Measurements from ENCODE around the gene HUNK. TPM values are rescaled to one million over a fixed set of nuclear protein-coding genes. Genes with fewer than 3 reads are reported as not detected.
A peak's percentile ranks its signal among the peaks of the same experiment; 100 is the strongest.

The HUNK gene
- total and polyA plus RNA-seq, 2 donors from 2014 or later, result 2.7 to 17.2 TPM

DNA sequence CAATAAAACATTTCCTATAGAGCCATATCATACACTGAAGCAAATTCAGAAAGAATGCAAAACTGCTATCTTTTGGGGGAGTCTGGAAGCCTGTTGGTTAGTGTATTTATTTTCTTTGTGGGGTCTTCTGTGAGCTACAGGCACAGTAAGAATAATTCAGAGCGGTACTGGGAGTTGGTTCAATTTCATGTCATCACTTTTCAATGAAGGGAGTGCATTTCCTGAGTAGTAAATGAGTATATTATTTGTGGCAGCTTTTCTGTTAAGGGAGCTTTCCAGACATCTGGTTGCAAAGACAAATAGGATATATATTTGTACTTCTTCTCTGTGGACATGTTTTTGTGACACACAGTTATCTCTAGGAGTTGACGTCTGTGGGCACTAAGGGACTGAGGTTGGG, 130.6 kb downstream of the HUNK start:
- Histone ChIP-seq H3K4me3 (ENCODE audit: low read length in 3 of 3) (no peak overlapping the region), H3K27ac (ENCODE audit: low read depth in 2 of 2, low read length in 2 of 2) (no peak overlapping the region), H3K27me3 (ENCODE audit: control insufficient read depth, insufficient read depth, low read length) (no peaks in the 10 kb centered on the region), H3K4me1 (ENCODE audit: control insufficient read depth in 2 of 3, insufficient read depth in 2 of 3, low read depth in 1 of 3, low read length in 3 of 3) (no peaks in the 10 kb centered on the region), H3K9ac (ENCODE audit: low read length in 3 of 3) (no peak overlapping the region), H3K36me3 (ENCODE audit: control insufficient read depth in 2 of 3, insufficient read depth in 3 of 3, low read length in 3 of 3) (peaks cover 0 to 3% (median 0%) of the 10 kb centered on the region in 3 donors), H3K9me3 (ENCODE audit: control insufficient read depth in 2 of 3, insufficient read depth in 1 of 3, low read length in 3 of 3) (no peaks in the 10 kb centered on the region)
- TF ChIP-seq CTCF (IDR thresholded peaks at IDR 0.05; ENCODE audit: borderline replicate concordance, extremely low read depth, insufficient read depth), result no peak
- intact Hi-C loops (cut with DNase I), result no loop called here
- FAIRE-seq (no peak), DNase-seq (peak in 1 of 5 donors; percentile 48)

- no peaks in the 10 kb centered on the region for H3K36me3 ChIP-seq (ENCODE audit: control insufficient read depth in 2 of 3, insufficient read depth in 3 of 3, low read length in 3 of 3)
- H3K4me1 ChIP-seq (ENCODE audit: control insufficient read depth in 2 of 3, insufficient read depth in 2 of 3, low read depth in 1 of 3, low read length in 3 of 3), result no peaks in the 10 kb centered on the region
- no peaks in the 10 kb centered on the region for H3K27me3 ChIP-seq (ENCODE audit: control insufficient read depth, insufficient read depth, low read length)
- H3K9me3 ChIP-seq (ENCODE audit: control insufficient read depth in 2 of 3, insufficient read depth in 1 of 3, low read length in 3 of 3), result no peaks in the 10 kb centered on the region
- DNase-seq (no peak), FAIRE-seq (no peak)
- H3K9ac ChIP-seq (ENCODE audit: low read length in 3 of 3), result no peak overlapping the region
- intact Hi-C loops (cut with DNase I), result no loop called here
- TF ChIP-seq CTCF (IDR thresholded peaks at IDR 0.05; ENCODE audit: borderline replicate concordance, extremely low read depth, insufficient read depth), result no peak
- no peak overlapping the region for H3K27ac ChIP-seq (ENCODE audit: low read depth in 2 of 2, low read length in 2 of 2)
- no peak overlapping the region for H3K4me3 ChIP-seq (ENCODE audit: low read length in 3 of 3)
These were observed 131.5 kb downstream of the HUNK start for GRCh38 chr21:32004291-32004690.

GRCh38 chr21:32007456-32007855, 134.6 kb downstream of the HUNK start:
- Histone ChIP-seq H3K9me3 (ENCODE audit: control insufficient read depth in 2 of 3, insufficient read depth in 1 of 3, low read length in 3 of 3) (no peaks in the 10 kb centered on the region), H3K9ac (ENCODE audit: low read length in 3 of 3) (no peak overlapping the region), H3K4me3 (ENCODE audit: low read length in 3 of 3) (no peak overlapping the region), H3K27ac (ENCODE audit: low read depth in 2 of 2, low read length in 2 of 2) (no peak overlapping the region), H3K36me3 (ENCODE audit: control insufficient read depth in 2 of 3, insufficient read depth in 3 of 3, low read length in 3 of 3) (no peaks in the 10 kb centered on the region), H3K27me3 (ENCODE audit: control insufficient read depth, insufficient read depth, low read length) (no peaks in the 10 kb centered on the region), H3K4me1 (ENCODE audit: control insufficient read depth in 2 of 3, insufficient read depth in 2 of 3, low read depth in 1 of 3, low read length in 3 of 3) (no peaks in the 10 kb centered on the region)
- no peak for TF ChIP-seq CTCF (IDR thresholded peaks at IDR 0.05; ENCODE audit: borderline replicate concordance, extremely low read depth, insufficient read depth)
- intact Hi-C loops (cut with DNase I), result no loop called here
- FAIRE-seq, result no peak
- no peak for DNase-seq

- H3K9ac ChIP-seq (ENCODE audit: low read length in 3 of 3), result no peak overlapping the region
- FAIRE-seq, result no peak
- no peak overlapping the region for H3K27ac ChIP-seq (ENCODE audit: low read depth in 2 of 2, low read length in 2 of 2)
- H3K27me3 ChIP-seq (ENCODE audit: control insufficient read depth, insufficient read depth, low read length), result no peaks in the 10 kb centered on the region
- no peaks in the 10 kb centered on the region for H3K36me3 ChIP-seq (ENCODE audit: control insufficient read depth in 2 of 3, insufficient read depth in 3 of 3, low read length in 3 of 3)
- intact Hi-C loops (cut with DNase I), result no loop called here
- no peak overlapping the region for H3K4me3 ChIP-seq (ENCODE audit: low read length in 3 of 3)
- H3K9me3 ChIP-seq (ENCODE audit: control insufficient read depth in 2 of 3, insufficient read depth in 1 of 3, low read length in 3 of 3), result no peaks in the 10 kb centered on the region
- no peak for TF ChIP-seq CTCF (IDR thresholded peaks at IDR 0.05; ENCODE audit: borderline replicate concordance, extremely low read depth, insufficient read depth)
- DNase-seq, result no peak
- H3K4me1 ChIP-seq (ENCODE audit: control insufficient read depth in 2 of 3, insufficient read depth in 2 of 3, low read depth in 1 of 3, low read length in 3 of 3), result no peaks in the 10 kb centered on the region
These were observed 135.9 kb downstream of the HUNK start for GRCh38 chr21:32008714-32009113.

All from kidney (tissue), 14 donors.